B cell (primary cell): ENCODE data around the gene UBE2R2.

ENCODE experiments used
- CTCF ChIP-seq: fragments of 200-600 bp; IDR thresholded peaks from one replicate; pipeline ENCODE4 v1.8.0; 2022; ENCODE audit warnings: antibody characterized with exemption, mild to moderate bottlenecking
- EZH2 ChIP-seq: IDR thresholded peaks from 2 replicates; pipeline ENCODE4 v1.6.1; 2012; ENCODE audit warnings: borderline replicate concordance, low read depth, mild to moderate bottlenecking, moderate library complexity, low read length; ENCODE audit not compliant: insufficient read depth, poor library complexity, severe bottlenecking

GRCh38 chr9:33840381-33840780, 23.4 kb downstream of the UBE2R2 start:
- TF ChIP-seq CTCF (no peak), EZH2 (no peak)
